GM23338 (cell line): Measurements from ENCODE around the gene FAM222A. TPM values are rescaled to one million over a fixed set of nuclear protein-coding genes. Genes with fewer than 3 reads are reported as not detected.

Experiments
- ATAC-seq: fragments of 200-7000 bp; cut with Tn5 transposase; 3 replicates; pipeline ENCODE4 v1.9.1; 2020
- DNase-seq: peaks from one replicate; pipeline ENCODE4 v3.0.0-alpha.2; 2015; ENCODE audit warnings: low spot score
- H2AFZ ChIP-seq: fragments of 200-600 bp; sonication (generic); 2 replicates; pipeline ENCODE4 v1.8.0; 2016; ENCODE audit warnings: antibody characterized with exemption, mild to moderate bottlenecking, moderate library complexity
- H3F3A ChIP-seq: fragments of 200-600 bp; sonication (generic); replicated peaks from 2 replicates; pipeline ENCODE4 v1.8.0; 2017; ENCODE audit warnings: antibody characterized with exemption, mixed run types, low read depth
- H3K27ac ChIP-seq: fragments of 200-600 bp; sonication (generic); 2 replicates; pipeline ENCODE4 v1.6.1; 2016; ENCODE audit warnings: low read depth
- H3K27me3 ChIP-seq: fragments of 200-600 bp; sonication (generic); 2 replicates; pipeline ENCODE4 v1.8.0; 2016; ENCODE audit warnings: mild to moderate bottlenecking, mixed run types, moderate library complexity; ENCODE audit not compliant: insufficient read depth
- H3K36me3 ChIP-seq: fragments of 200-600 bp; sonication (generic); 2 replicates; pipeline ENCODE4 v1.8.0; 2016; ENCODE audit warnings: mild to moderate bottlenecking; ENCODE audit not compliant: insufficient read depth
- H3K4me1 ChIP-seq: fragments of 200-600 bp; sonication (generic); 2 replicates; pipeline ENCODE4 v1.8.0; 2016; ENCODE audit warnings: mild to moderate bottlenecking, moderate library complexity; ENCODE audit not compliant: insufficient read depth
- H3K4me2 ChIP-seq: fragments of 200-600 bp; sonication (generic); 2 replicates; pipeline ENCODE4 v1.7.1; 2017; ENCODE audit warnings: mixed run types
- H3K4me3 ChIP-seq: fragments of 200-600 bp; sonication (generic); 2 replicates; pipeline ENCODE4 v1.6.1; 2016; ENCODE audit warnings: mixed run types
- H3K79me2 ChIP-seq: fragments of 200-600 bp; sonication (generic); replicated peaks from 2 replicates; pipeline ENCODE4 v1.8.0; 2017; ENCODE audit warnings: mild to moderate bottlenecking; ENCODE audit not compliant: insufficient read depth
- H3K9me2 ChIP-seq: fragments of 200-600 bp; sonication (generic); 2 replicates; pipeline ENCODE4 v1.8.0; 2017; ENCODE audit not compliant: insufficient read depth
- H4K20me1 ChIP-seq: fragments of 200-600 bp; sonication (generic); replicated peaks from 2 replicates; pipeline ENCODE4 v1.8.0; 2017; ENCODE audit warnings: mild to moderate bottlenecking; ENCODE audit not compliant: insufficient read depth
- H3K27ac Mint-ChIP-seq: 2 replicates; pipeline ENCODE4 v1.8.0; 2020; ENCODE audit warnings: inconsistent platforms, mild to moderate bottlenecking, moderate library complexity, mixed read lengths
- H3K27me3 Mint-ChIP-seq: 3 replicates; pipeline ENCODE4 v1.8.0; 2022; ENCODE audit warnings: low read depth, mild to moderate bottlenecking, moderate library complexity, mixed read lengths, inconsistent platforms; ENCODE audit not compliant: insufficient read depth, poor library complexity
- H3K36me3 Mint-ChIP-seq: 3 replicates; pipeline ENCODE4 v1.8.0; 2021; ENCODE audit warnings: low read depth, mild to moderate bottlenecking, inconsistent platforms, moderate library complexity, mixed read lengths
- H3K4me1 Mint-ChIP-seq: 3 replicates; pipeline ENCODE4 v1.8.0; 2020; ENCODE audit warnings: mild to moderate bottlenecking, inconsistent platforms, mixed read lengths
- H3K4me3 Mint-ChIP-seq: 3 replicates; pipeline ENCODE4 v1.8.0; 2021; ENCODE audit warnings: moderate library complexity, mild to moderate bottlenecking, inconsistent platforms, mixed read lengths
- H3K9me3 Mint-ChIP-seq: 3 replicates; pipeline ENCODE4 v1.8.0; 2020; ENCODE audit warnings: moderate library complexity, mild to moderate bottlenecking, inconsistent platforms, mixed read lengths
- CREB1 ChIP-seq: fragments of 250-450 bp; sonication (Bioruptor Pico); IDR thresholded peaks from 2 replicates; pipeline ENCODE4 v1.5.0; 2020; ENCODE audit warnings: low read depth, mild to moderate bottlenecking, moderate library complexity
- CTCF ChIP-seq, 2 experiments: fragments of 200-600 bp in 1 of 2; sonication (generic) in 1 of 2; conservative IDR thresholded peaks; 2 replicates each; pipeline versions ENCODE4 v1.5.1 to v1.6.1; 2016 to 2017; ENCODE audit warnings: antibody characterized with exemption in 2 of 2, low read depth in 2 of 2, mild to moderate bottlenecking in 2 of 2, moderate library complexity in 1 of 2
- ETS1 ChIP-seq: IDR thresholded peaks from 2 replicates; pipeline ENCODE4 v1.6.1; 2016; ENCODE audit warnings: antibody characterized with exemption
- EZH2 ChIP-seq: fragments of 200-600 bp; sonication (generic); IDR thresholded peaks from one replicate; pipeline ENCODE4 v1.8.0; 2017; ENCODE audit warnings: antibody characterized with exemption, mild to moderate bottlenecking, low read depth; ENCODE audit not compliant: unreplicated experiment
- EZH2phosphoT487 ChIP-seq: fragments of 200-600 bp; sonication (generic); IDR thresholded peaks from one replicate; pipeline ENCODE4 v1.8.1; 2018; ENCODE audit warnings: antibody characterized with exemption; ENCODE audit not compliant: unreplicated experiment
- JUNB ChIP-seq: IDR thresholded peaks from one replicate; pipeline ENCODE4 v1.6.1; 2016; ENCODE audit warnings: antibody characterized with exemption; ENCODE audit not compliant: unreplicated experiment
- NANOG ChIP-seq: IDR thresholded peaks from 2 replicates; pipeline ENCODE4 v1.6.1; 2016; ENCODE audit warnings: antibody characterized with exemption, borderline replicate concordance
- POLR2AphosphoS5 ChIP-seq: IDR thresholded peaks from 2 replicates; pipeline ENCODE4 v1.6.1; 2016; ENCODE audit warnings: antibody characterized with exemption, low read depth
- REST ChIP-seq: IDR thresholded peaks from one replicate; pipeline ENCODE4 v1.6.1; 2018; ENCODE audit warnings: antibody characterized with exemption; ENCODE audit not compliant: unreplicated experiment
- STAT1 ChIP-seq: IDR thresholded peaks from one replicate; pipeline ENCODE4 v1.6.1; 2016; ENCODE audit warnings: antibody characterized with exemption; ENCODE audit not compliant: unreplicated experiment
- ZNF114 ChIP-seq: fragments of 250-450 bp; sonication (Bioruptor Pico); IDR thresholded peaks from 2 replicates; pipeline ENCODE4 v1.5.0; 2020; ENCODE audit warnings: mild to moderate bottlenecking, moderate library complexity
- ZNF331 ChIP-seq: fragments of 250-450 bp; sonication (Bioruptor Pico); IDR thresholded peaks from 2 replicates; pipeline ENCODE4 v1.5.0; 2020; ENCODE audit warnings: low read depth, mild to moderate bottlenecking, moderate library complexity
- ZNF462 ChIP-seq: fragments of 250-450 bp; sonication (Bioruptor Pico); IDR thresholded peaks from 2 replicates; pipeline ENCODE4 v1.5.0; 2020; ENCODE audit warnings: mild to moderate bottlenecking, moderate library complexity
- polyA plus RNA-seq: library from polyadenylated mRNA; unstranded; fragments of >200 nt; fragmentation: Nextera tagmentation; extraction: Ambion mirVana; gene quantifications from 2 replicates; pipeline ENCODE4 v1.2.1, GENCODE V29; 2016
- total RNA-seq: library from RNA; depleted of rRNA; stranded (reverse); fragments of >200 nt; shearing (Covaris generic); gene quantifications from 2 replicates; pipeline ENCODE4 v1.2.3, GENCODE V29; 2014

The FAM222A gene
- total and polyA plus RNA-seq, 2 experiments from 2014 or later: 0.78 to 2.1 TPM

GRCh38 chr12:109723311-109723881, 9.8 kb downstream of the FAM222A start:
- no peak overlapping the region for H3K27ac Mint-ChIP-seq
- no peaks in the 10 kb centered on the region for H3K9me3 Mint-ChIP-seq
- no peak overlapping the region for H3K4me3 Mint-ChIP-seq
- no peaks in the 10 kb centered on the region for H3K36me3 Mint-ChIP-seq
- H3K79me2 ChIP-seq: no peaks in the 10 kb centered on the region
- no peaks in the 10 kb centered on the region for H4K20me1 ChIP-seq
- no peak for DNase-seq
- TF ChIP-seq CTCF (conservative IDR thresholded peaks at IDR 0.05; ENCODE audit: low read depth in 2 of 2) (no peak), REST (no peak), POLR2AphosphoS5 (no peak), STAT1 (no peak), ZNF114 (CRISPR knock-in tag) (no peak), ETS1 (no peak), EZH2 (no peak), CREB1 (CRISPR knock-in tag) (no peak), EZH2phosphoT487 (no peak), ZNF331 (CRISPR knock-in tag) (no peak), NANOG (no peak), ZNF462 (no peak), JUNB (no peak)
- H3K4me2 ChIP-seq: no peak overlapping the region
- ATAC-seq: no peak
- no peak overlapping the region for H3K4me3 ChIP-seq
- peaks cover 9% of the 10 kb centered on the region for H3K27me3 ChIP-seq
- no peaks in the 10 kb centered on the region for H3K36me3 ChIP-seq
- H2AFZ ChIP-seq: no peak overlapping the region
- peaks cover 6% of the 10 kb centered on the region; the same call in 1 of the 2 replicates for H3F3A ChIP-seq
- peaks cover 10% of the 10 kb centered on the region; the same call in 1 of the 2 replicates for H3K4me1 ChIP-seq
- H3K27me3 Mint-ChIP-seq: peaks cover 13% of the 10 kb centered on the region
- H3K4me1 Mint-ChIP-seq: peaks cover 25% of the 10 kb centered on the region
- H3K27ac ChIP-seq: no peak overlapping the region
- no peaks in the 10 kb centered on the region for H3K9me2 ChIP-seq
